SHP77 (cell line): ENCODE measurements around the gene MAEA.
"Not testable (repeated sequence)": the region's sequence is repeated elsewhere in the genome, so short reads cannot be mapped to it uniquely, and the experiment has no call there.

Experiments used
- DNase-seq, 2 experiments: peaks; one replicate each; lab custom pipeline; 2025; lab: John Stamatoyannopoulos, UW

The MAEA gene

DNA sequence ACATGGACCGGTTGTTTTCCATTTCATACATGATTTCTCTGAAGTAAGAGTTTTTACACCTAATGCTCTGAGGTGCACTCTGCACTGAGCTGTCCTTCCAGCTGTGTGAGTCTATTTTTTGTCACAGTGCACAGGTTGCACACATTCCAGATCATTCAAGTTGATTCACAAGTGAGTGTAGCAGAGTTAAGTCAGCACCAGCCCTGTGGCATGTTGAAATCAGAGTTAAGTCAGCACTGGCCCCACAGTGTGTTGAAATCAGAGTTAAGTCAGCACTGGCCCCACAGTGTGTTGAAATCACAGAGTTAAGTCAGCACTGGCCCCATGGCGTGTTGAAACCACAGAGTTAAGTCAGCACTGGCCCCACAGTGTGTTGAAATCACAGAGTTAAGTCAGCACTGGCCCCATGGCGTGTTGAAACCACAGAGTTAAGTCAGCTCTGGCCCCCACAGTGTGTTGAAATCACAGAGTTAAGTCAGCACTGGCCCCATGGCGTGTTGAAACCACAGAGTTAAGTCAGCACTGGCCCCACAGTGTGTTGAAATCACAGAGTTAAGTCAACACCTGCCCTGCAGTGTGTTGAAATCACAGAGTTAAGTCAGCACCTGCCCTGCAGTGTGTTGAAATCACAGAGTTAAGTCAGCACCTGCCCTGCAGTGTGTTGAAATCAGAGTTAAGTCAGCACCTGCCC is 45.6 kb downstream of the MAEA start:
- DNase-seq, result not testable (repeated sequence)

DNA sequence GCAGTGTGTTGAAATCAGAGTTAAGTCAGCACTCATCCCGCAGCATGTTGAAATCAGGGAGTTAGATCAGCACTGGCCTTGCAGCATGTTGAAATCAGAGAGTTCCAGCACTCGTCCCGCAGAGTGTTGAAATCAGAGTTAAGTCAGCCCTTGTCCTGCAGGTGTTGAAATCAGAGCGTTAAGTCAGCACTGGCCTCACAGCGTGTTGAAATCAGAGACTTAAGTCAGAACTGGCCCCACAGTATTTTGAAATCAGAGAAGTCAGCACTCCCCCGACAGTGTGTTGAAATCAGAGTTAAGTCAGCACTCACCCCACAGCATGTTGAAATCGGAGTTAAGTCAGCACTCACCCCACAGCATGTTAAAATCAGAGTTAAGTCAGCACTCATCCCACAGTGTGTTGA is 46.4 kb downstream of the MAEA start:
- DNase-seq, result no peak

- no peak for DNase-seq
These were observed 47.7 kb downstream of the MAEA start for GRCh38 chr4:1337376-1337831.

DNA sequence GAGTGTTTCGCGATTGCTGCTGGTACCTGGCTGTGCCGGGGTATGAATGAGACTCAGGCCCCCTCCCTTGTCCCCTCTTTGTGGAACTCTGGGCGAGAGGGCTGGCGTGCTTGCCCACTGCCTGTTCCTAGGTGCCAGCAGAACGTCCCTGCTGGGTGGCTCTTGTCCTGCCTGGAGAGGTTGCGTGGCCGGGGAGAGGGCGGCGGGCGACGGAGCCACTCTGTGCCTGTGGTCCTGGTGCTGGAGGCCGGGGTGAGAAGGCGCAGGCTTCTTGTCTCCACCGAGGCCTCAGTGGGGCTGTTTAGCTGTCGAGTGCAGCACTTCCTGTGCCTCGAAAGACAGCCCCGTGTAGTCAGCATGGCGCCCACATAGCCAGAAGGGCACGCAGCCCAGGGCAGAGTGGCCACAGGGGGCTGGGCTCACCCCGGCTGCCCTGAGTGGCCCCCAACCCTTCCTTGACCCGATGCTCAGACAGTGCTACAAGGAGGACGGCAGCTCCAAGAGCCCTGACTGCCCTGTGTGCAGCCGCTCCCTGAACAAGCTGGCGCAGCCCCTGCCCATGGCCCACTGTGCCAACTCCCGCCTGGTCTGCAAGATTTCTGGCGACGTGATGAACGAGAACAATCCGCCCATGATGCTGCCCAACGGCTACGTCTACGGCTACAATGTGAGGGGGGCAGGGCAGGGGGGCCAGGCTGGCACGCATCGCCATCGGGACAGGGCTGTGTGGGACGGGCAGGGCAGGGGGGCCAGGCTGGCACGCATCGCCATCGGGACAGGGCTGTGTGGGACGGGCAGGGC is 48.5 kb downstream of the MAEA start:
- no peak for DNase-seq

GRCh38 chr4:1338752-1339414 is 49.2 kb downstream of the MAEA start:
- no peak for DNase-seq

GRCh38 chr4:1339489-1339888 is 49.8 kb downstream of the MAEA start:
- no peak for DNase-seq

DNA sequence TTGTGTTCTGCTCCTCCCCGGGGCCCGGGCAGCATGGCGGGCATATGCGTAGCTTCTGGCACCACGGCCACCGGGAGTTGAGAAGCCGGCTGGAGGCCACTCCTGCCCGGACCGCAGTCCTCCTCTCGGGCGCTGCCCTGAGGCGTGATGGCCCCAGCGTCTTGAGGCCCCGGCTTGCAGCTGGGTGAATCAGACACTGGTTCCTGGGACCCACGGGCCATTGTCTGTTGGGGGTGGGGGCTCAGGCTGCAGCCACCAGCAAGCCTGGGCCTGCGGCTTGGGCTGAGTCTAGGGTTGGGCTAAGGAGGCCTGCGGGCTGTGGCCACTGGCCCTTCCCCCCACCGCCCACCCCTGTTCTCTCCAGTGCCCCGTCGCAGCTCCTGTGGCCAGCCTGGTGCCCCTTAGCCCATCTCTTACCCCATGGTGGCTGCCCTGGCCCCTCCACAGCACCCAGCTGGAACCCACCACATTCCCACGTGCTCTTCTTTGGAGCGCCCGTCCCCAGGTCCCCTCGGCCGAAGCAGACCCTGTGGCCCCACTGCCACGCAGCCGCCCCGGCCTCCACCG is 50.6 kb downstream of the MAEA start:
- DNase-seq, result no peak

DNA sequence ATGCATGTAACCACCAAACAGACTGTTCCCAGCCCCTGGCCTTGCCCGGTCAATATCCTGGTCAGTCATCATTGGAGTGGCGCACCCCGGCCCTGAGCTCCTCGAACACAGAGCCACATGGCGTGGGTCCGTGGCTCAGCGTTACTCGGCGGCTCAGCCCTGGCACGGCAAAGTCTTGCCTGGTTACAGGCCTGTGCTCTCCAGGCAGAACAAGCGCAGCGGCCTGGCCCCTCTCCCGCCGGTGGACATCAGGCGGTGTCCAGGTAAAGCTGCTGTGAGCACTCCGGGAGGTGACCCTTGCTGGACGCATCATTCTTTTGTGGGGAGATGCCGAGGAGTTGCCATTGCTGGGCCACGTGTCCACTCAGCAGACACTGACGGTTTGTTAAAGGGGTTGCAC is 51.2 kb downstream of the MAEA start:
- DNase-seq, result no peak

- no peak for DNase-seq
These were observed 52.3 kb downstream of the MAEA start for GRCh38 chr4:1342003-1342402.

DNA sequence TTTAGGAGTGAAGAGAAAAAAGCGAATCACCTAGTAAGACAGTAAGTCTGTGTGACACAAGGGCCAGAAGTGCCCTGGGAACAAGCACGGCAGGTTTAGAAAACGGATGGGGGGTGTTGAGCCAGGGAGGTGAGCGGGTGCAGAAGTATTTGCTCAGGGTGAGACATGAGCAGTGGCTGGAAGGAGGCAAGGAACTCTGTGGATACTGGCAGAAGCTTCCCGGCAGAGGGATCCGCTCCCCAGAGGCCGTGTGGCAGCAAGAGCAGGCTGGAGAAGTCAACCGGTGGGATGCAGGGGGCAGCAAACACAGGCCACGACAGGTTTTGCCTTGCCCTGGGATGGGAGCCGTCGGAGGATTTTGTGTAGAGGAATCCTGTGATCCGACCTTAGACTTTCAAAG is 55.0 kb downstream of the MAEA start:
- no peak for DNase-seq

DNA sequence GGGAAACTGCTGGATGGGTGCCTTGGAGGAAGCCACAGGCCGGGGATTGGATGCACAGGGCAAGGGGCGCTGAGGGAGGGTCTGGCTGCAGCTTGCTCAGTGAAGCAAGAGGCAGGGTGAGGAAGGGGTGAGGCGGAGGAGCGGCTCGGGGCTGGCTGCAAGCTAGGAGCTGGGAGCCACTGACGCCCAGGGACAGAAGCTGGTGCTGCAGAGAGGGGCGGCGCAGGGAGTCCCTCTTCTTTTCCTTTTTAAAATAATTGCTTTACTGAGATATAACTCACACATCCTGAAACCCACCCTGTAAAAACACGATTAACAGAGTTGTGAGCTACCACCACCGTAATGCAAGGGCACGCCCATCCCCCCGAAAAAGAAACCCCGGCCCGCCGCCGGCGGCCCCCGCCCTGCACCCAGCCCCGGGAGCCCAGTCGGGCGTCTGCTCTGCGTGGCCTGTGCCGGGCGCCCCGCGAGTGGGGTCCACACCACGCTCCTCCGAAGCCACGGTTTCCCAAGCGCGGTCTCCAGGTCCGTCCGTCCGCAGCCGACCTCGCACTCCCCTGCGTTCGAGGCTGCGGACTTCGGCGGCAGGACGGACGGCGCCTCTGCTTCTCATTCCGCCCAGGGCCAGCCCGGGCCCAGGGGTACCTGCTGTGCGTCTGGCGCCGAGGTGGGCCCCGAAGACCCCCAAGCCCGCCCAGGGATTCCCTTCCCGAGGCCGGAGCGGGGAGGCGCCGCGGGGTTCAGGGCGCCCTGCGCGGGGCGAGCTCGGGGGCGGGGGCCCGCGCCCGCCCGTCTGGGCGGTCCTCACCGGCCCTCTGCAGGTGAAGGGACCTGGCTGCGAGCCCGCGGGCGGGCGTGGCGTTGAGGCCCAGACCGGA is 56.5 kb downstream of the MAEA start:
- peak in 1 of 2 experiments; percentile 6 for DNase-seq

DNA sequence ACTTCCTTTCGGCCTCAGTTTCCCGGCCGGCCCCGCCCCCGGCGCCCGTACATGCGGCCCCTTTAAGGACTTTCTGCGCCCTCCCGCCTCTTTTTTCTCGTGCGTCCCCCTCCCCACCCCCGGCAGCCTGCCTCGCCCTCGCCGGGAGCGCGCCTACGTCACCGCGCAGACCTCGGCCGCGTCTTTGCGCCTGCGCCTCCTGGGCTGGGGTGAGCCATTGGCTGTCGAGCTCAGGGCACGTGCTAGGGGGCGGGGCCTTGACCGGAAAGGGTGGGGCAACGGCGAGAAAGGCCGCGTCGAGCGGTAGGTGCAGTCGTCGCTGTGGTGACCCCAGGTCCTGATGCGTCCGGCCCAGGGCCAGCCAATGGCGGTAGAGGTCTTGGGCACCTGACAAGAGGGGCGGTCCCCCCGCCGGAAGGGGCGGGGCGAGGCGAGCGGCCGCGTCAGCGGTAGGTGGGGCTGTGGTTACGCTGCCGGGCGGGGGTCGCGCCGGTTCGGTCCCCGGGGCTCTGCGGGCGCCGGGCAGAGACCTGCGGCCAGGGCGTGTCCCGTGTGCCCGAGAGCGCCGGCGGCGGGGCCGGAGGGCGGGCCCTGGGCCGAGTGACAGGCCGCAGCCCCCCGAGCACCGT is 57.2 kb downstream of the MAEA start, which contains the start of gene UVSSA:
Gene UVSSA, plus strand, starts transcription at position 428 of the 629 bp plus-strand sequence. CDS start 884 bp downstream, outside the sequence.
- peak; percentile 78 to 89 for DNase-seq

DNA sequence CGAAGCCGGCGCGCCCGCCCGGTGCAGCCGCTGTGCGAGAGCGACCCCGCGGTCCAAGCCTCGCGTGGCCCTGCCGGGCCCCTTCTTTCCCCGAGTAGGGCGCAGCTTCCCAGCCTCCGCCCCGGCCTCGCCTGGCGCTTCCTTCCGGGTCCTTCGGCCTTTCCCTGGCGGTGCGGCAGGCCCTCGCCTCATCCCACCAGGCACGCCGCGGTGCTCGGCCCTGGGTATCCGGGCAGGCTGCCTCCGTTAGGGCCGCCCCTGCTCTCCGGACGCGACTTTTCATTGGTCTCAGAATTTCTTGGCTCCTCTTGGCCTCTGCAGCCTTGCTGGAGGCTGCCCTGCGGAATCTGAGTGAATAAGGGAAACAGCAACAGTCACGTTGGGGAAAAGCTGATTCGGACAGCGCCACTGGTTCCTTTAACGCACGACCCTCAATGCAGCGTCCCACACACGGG is 57.7 kb downstream of the MAEA start:
- DNase-seq, result no peak

DNA sequence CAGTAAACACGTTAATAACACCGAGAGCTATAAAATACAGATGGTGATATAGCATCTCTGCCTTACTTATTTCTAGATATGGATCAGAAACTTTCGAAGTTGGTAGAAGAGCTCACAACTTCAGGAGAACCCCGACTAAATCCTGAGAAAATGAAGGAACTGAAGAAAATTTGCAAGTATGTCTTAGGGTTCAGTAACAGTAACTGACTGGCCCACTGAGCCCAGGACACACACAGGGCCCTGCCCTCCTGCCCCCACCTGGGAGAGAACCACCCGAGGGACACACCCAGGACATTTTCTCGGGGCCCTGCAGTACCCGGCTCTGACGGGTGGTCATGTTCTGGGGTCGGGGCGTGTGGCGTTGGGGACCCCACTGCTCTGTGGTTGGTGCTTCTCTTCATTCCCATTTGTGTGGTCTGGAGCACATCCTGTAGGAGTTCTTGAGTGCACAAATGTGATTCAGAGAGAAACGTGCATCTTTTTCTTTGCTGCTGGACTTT is 58.4 kb downstream of the MAEA start:
- DNase-seq, result no peak

GRCh38 chr4:1348746-1349145 is 59.1 kb downstream of the MAEA start:
- no peak for DNase-seq

DNA sequence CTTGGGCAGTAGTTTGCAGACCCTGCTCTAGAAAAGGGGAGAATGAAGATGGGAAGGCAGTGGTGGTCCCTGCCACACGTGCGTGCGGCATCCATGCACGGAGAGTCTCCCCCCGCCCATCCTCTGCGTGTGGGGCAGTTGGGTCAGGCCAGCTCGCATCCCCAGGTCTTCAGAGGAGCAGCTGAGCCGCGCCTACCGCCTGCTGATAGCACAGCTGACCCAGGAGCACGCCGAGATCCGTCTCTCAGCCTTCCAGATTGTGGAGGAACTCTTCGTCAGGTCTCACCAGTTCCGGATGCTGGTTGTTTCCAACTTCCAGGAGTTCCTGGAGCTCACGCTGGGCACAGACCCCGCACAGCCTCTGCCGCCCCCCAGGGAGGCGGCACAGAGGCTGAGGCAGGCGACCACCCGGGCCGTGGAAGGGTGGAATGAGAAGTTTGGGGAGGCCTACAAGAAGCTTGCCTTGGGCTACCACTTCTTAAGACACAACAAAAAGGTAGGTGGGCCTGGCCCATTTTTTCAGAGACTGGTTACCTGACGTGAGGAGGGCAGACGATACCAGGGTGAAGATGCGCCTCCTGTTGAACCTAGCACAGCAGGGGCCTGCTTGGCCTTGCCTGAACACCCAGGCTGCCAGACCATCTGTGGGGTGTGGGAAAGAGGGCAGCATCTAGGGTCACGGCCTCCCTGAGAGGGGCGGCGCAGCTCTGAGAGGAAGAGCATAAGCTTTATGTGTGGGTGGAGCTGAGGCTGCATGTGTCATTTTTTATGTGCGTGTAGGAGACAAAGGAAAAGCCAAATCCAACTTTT is 59.9 kb downstream of the MAEA start:
- DNase-seq, result no peak

- no peak for DNase-seq
These were observed 60.5 kb downstream of the MAEA start for GRCh38 chr4:1350169-1350520.

GRCh38 chr4:1351854-1352566 is 62.3 kb downstream of the MAEA start:
- DNase-seq, result peak; percentile 29 to 30

DNA sequence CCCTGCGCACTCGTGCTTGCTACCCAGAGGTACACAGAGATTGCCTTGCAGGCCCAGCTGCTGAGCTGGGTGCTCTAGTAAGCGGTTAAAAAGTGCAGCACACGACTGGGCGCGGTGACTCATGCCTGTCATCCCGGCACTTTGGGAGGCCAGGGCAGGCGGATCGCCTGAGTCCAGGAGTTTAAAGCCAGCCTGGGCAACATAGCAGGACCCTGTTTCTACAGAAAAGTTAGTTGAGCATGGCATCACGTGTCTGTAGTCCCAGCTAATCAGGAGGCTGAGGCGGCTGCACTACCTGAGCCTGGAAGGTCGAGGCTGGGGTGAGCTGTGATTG is 62.8 kb downstream of the MAEA start:
- DNase-seq, result no peak
